CD4-positive, alpha-beta T cell treated with Interleukin-21 for 1 hour (primary cell): ENCODE measurements around the gene LITAFD.
"Not testable (repeated sequence)": the region's sequence is repeated elsewhere in the genome, so short reads cannot be mapped to it uniquely, and the experiment has no call there.

Experiments used
- DNase-seq: peaks from one replicate; pipeline ENCODE4 v3.0.0-alpha.2; 2020

Gene LITAFD

DNA sequence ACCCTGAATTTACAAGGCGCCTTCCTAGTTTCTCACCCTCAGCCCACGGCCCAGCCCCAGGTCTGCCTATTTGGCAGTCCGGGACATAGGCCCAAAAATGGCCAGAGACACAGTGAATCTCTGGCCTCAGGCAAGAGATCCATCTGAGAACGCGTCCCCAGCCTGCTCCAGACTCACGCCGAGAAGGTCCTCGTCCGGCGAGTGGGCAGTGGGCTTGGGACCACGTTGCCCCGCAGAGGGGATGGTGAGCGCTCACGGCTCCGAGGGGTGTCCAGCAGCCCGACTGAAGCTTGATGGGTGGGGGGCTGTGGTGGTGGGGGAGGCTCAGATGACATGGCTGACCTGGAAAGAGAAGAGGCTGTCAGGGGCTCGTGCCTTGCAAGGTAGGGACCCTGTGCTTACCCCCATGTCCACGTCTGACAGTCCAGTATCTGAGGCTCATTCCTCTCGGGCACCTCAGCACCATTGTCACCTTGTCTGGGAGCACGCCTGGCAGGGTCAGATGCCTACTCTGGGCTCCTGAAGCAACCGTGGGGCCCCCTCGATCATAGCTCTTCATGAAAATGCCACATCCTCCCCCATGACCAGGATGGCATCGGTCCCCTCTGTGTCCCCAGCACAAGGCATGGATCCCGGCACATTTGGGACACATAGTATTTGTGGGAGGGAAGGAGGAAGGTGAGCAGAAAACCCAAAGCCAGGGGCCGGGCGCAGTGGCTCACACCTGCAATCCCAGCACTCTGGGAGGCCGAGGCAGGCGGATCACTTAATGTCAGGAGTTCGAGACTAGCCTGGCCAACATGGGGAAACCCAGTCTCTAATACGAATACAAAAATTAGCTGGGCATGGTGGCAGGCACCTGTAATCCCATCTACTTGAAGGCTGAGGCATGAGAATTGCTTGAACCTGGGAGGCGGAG lies 22.9 kb upstream of the LITAFD start:
- DNase-seq: no peak

- no peak for DNase-seq
These were observed 22.0 kb upstream of the LITAFD start for GRCh38 chr16:8859913-8860881.

DNA sequence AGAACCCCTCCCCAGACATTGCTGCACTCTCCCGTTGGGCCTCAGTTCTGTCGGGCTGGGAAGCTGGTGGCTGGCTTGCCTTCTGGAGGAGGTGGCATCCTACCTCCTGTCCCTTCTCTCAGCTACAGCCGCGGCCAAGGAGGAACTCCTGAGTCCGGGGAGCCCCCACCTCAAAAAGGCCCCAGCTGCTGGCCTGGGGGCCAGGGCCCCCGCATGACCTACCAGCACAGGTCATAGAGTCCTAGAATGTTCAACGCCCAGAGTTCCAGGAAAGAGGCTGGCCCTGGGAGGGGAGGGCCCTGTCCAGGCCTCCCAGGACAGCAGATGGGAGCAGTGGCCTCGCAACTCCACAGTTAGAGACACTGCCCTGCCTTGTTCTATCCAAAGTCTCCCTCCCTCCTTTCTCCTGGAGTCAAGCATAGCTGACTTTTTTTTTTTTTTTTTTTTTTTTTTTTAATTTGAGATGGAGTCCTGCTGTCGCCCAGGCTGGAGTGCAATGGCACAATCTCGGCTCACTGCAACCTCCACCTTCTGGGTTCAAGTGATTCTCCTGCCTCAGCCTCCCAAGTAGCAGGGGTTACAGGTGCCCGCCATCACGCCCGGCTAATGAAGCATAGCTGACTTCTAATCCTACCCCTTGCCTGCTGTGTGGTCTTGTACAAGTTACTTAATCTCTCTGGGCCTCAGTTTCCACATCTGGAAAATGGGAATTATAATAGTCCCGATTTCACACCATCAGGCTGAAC lies 20.4 kb upstream of the LITAFD start:
- DNase-seq: no peak

GRCh38 chr16:8862309-8863130 lies 19.6 kb upstream of the LITAFD start:
- no peak for DNase-seq

- DNase-seq: no peak
These were observed 18.3 kb upstream of the LITAFD start for GRCh38 chr16:8863594-8864424.

- DNase-seq: no peak
These were observed 17.6 kb upstream of the LITAFD start for GRCh38 chr16:8864480-8865110.

DNA sequence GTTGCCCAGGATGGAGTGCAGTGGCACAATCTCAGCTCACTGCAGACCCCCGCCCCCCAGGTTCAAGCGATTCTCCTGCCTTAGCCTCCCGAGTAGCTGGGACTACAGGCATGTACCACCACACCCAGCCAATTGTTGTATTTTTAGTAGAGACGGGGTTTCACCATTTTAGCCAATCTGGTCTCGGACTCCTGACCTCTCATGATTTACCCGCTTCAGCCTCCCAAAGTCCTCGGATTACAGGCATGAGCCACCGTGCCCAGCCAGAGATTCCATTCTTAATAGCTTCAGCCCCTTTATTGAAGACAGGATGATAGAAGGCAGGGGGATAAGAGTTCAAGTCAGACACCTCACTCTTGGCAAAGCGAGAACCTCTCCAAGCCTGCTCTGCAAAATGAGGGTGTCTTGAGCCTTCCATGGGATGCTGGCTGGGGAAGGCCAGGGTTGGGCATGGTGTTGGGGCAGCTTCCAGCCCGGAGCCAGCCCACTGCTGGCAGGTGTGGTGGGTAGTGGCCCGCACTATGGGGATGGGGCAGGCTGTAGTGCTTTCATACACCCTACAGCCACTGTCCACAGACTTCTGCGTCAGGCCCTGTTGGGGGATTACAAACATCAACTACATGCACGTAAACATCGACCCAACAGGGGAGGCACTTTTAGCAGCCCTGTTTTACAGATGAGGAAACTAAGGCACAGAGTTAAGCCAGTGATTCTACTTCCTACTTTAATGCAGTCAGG lies 16.8 kb upstream of the LITAFD start:
- no peak for DNase-seq

- no peak for DNase-seq
These were observed 15.8 kb upstream of the LITAFD start for GRCh38 chr16:8866118-8866883.

- DNase-seq: no peak
These were observed 15.3 kb upstream of the LITAFD start for GRCh38 chr16:8866884-8867215.

GRCh38 chr16:8867216-8867931 lies 14.8 kb upstream of the LITAFD start:
- no peak for DNase-seq

- peak; percentile 72 for DNase-seq
These were observed 14.2 kb upstream of the LITAFD start for GRCh38 chr16:8867932-8868415.

DNA sequence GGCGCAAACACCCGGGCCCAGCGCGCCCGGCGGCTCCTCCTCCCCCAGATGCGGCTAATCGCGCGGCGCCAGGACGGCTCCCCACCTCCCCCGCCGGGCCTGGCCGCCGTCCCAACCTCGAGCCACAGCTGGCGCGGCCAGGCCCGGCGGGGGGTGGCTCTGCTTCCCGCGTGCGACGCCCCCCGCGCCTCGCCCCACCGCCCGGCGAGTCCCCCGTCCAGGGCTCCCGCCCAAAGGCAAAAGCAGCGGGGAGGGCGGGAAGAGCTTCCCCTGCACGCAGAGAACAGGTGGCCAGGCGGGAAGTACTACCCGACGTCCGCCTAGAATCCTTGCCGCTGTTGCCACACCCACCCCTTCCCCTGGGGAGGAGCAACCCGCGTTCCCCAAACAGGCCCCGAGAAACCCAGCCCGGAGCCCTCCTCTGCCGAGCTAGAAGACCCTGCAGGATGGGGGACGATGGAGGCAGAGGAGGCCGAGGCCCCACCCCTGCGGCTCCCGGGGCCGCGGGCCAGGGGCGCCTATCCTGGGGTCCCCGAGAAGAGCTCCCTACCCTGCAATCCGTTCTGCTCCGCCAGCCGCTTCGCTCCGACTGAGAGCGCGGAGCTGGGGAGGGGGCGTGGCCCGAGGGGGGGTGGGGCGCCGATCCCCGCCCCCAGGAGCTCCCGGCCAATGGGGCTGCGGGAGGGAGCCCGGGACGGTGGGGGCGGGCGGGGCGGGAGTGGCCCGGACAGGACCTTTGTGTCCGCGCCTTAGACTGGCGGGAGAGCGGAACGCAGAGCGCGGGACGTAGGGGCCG lies 13.5 kb upstream of the LITAFD start, which contains the start of gene CARHSP1:
TSS of gene CARHSP1 (minus strand) at position 591 of the 796 bp plus-strand sequence. CDS start 9,678 bp downstream, outside the sequence.
- DNase-seq: peak; percentile 83

GRCh38 chr16:8869212-8869987 lies 12.8 kb upstream of the LITAFD start:
- no peak for DNase-seq

DNA sequence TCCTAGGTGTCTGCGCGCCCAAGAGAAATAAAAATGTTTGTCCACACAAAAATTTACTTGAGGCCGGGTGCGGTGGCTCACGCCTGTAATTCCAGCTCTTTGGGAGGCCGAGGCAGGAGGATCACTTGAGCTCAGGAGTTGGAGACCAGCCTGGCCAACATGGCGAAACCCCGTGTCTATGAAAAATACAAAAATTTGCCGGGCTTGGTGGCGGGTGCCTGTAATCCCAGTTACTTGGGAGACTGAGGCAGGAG lies 12.2 kb upstream of the LITAFD start:
- DNase-seq: not testable (repeated sequence)

DNA sequence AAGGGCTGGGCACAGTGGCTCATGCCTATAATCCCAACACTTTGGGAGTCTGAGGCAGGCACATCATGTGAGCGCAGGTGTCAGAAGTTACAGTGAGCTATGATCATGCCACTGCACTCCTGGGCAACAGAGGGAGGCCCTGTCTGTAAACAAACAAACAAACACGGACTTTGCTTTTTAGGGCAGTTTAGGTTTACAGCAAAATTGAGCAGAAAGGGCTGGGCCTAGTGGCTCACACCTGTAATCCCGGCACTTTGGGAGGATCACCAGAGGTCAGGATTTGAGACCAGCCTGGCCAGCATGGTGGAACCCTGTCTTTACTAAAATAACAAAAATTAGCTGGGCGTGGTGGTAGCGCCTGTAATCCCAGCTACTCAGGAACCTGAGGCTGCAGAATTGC lies 10.1 kb upstream of the LITAFD start:
- no peak for DNase-seq

DNA sequence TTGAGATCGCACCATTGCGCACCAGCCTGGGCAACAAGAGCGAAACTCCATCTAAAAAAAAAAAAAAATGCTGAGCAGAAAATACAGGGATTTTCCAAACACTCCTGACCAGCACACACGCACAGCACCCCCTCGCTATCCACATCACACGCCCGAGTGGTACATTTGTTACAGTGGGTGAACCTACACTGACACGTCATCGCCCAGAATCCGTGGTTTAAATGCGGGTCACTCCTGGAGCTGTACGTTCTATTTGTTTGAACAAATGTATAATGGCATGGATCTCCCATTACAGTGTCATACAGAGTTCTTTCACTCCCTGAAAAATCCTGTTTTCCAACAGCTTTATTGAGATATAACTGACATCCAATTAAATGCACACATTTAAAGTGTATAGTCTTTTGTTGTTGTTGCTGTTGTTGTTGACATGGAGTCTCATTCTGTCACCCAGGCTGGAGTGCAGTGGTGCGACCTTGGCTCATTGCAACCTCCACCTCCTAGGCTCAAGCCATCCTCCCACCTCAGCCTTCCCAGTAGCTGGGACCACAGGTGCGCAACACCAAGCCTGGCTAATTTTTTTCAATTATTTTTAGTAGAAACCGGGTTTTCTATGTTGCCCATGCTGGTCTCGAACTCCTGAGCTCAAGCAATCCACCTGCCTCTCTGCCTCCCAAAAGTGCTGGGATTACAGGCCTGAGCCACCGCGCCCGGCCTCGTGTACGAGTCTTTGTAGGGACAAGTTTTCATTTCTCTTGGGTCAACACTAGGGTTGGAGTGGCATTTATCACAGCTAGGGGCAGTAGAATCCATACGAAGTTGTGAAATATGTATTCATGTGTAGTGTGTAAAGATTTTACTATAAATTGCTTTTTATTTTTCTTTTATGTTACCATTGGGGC lies 8.9 kb upstream of the LITAFD start:
- no peak for DNase-seq
